Renal cortical epithelial cell (primary cell): ENCODE results near the gene GAREM2. TPM values are rescaled to one million over a fixed set of nuclear protein-coding genes. Genes with fewer than 3 reads are reported as not detected.
A peak's percentile ranks its signal among the peaks of the same experiment; 100 is the strongest.

Experiments
- DNase-seq: peaks from one replicate; pipeline ENCODE4 v3.0.0-alpha.2; 2011; ENCODE audit warnings: low read depth
- total RNA-seq: library from RNA; depleted of rRNA; stranded (reverse); fragments of >200 nt; gene quantifications from 2 replicates; pipeline ENCODE4 v1.2.3, GENCODE V29; 2014

The GAREM2 gene
- total RNA-seq, 1 donor from 2014 or later = 3.0 TPM

GRCh38 chr2:26187537-26188104 lies 14.7 kb downstream of the GAREM2 start:
- no peak for DNase-seq

DNA sequence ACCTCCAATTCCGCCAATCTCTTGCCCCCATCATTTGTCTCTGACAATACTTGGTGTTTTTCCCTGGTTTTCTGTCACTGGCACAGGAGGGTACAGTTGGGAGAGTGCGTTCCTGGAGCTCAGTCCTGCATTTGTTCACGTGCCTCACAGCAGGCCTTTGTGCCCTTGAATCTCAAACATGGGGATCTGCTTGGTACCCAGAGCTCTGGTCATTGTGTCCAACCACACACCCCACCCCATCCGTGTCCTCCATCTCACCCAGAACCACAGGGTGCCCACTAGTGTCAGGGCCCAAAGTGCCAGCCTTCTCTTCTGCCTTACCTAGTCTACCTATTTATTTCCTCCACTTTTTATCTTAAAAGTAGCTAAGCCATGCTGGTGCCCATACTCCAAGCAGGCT lies 16.2 kb downstream of the GAREM2 start:
- DNase-seq = no peak

DNA sequence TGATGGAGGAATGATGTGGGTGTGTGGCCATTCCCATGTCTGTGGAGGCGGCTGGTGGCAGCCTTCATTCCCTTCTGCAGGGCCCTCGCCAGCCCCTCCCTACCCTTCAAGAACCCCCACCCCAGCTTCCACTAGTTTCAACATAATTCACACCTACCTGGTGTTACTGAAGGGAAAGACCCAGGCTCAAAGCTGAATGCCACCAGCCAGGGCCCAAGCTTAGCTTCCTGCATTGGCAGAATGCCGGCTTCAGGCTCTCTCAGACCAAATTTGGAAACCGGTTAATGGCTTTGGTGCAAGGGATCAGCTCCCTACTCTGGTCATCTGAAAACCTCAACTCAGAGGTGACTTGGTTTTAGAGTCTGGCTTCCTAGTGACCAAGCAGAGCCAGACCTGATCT lies 16.9 kb downstream of the GAREM2 start:
- DNase-seq = no peak

GRCh38 chr2:26190369-26190768 lies 17.5 kb downstream of the GAREM2 start:
- DNase-seq = no peak

DNA sequence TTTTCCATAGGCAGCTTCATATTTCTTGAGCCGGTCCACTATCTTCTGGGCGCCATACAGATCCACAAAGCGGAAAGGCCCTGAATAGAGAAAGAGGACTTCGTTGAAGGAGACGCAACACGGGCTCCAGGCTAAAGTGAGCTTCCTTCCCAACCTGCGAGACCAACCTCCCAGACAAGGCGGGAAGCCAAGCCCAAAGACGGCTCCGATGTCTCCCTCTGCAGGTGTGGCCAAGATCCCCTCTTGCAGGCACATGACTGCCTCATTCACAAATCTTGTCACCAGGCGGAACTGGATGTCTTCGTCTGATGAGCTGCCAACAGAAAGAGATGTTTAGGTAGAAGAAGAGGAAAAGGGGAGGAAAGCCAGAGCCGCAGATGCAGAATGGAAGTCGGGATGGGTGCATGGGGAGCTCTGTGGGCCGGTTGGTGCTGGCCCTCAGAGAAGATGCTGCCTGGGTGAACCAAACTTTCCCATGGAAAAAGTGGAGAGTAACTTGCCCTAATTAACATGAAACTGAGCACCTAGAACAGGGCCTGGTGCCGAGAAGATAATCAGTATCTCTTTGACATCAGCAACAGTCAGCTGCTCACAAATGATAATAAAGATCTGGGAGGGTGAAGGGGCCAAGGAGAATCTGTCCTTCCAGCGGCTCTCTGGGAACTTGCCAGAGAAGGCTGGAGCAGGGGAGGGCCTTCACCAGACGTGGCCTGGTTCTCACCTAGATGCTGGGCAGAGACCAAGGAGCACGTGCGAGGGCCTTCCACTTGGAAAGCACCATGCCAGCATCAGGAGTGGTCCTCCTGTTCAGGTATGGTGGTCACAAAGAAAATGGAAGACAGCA lies 18.6 kb downstream of the GAREM2 start:
- DNase-seq = no peak

DNA sequence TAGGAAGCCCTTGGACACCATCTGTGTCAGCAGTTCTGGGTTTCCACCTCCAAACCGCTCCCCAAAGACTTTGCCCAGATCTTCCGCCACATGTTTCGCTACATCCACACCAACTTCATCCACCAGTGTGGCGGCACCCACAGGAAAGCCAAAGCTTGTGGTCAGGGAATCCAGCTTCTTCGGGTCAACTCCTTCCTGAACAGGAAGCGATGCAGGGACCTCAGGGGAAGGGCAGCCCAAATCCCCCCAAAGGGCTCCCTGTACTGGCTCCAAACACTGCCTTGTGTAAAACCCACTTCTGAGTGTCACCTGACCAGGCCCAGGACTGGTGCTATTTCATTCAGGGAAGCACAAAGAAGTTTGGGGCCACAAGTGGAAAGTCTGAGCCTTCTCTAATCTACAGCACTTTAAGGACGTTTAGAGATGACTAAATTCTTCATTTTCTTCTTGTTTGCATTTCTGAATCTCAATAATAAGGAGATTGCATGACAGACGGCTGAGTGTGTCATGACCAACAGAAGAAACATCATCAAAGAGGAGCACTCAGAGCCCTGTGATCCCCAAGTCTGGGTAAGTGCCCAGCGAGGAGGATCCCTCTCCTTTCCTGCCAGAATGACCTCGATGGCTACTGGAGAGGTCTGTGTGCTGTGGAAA lies 20.8 kb downstream of the GAREM2 start:
- no peak for DNase-seq

GRCh38 chr2:26195040-26195984 lies 22.4 kb downstream of the GAREM2 start:
- DNase-seq = no peak

GRCh38 chr2:26196683-26197418 lies 24.0 kb downstream of the GAREM2 start:
- peak; percentile 32 for DNase-seq

DNA sequence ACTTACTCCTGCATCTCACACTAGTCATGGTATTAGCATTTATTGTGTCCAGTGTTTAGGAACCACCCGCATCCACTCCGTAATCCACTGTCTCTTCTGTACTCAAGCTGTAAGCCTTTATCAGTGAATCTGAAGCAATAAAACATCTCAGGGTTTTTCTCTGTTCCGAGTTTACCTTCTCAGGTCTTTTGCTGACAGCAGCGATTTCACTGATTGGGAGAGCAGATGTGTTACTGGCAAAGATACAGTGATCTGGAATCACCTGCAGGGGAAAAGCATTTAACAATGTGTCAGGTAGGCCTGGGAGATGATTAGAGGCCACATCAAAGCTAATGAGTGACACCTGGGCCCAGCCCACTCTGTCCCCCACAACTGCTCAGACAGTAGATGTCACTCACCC lies 24.6 kb downstream of the GAREM2 start:
- no peak for DNase-seq

DNA sequence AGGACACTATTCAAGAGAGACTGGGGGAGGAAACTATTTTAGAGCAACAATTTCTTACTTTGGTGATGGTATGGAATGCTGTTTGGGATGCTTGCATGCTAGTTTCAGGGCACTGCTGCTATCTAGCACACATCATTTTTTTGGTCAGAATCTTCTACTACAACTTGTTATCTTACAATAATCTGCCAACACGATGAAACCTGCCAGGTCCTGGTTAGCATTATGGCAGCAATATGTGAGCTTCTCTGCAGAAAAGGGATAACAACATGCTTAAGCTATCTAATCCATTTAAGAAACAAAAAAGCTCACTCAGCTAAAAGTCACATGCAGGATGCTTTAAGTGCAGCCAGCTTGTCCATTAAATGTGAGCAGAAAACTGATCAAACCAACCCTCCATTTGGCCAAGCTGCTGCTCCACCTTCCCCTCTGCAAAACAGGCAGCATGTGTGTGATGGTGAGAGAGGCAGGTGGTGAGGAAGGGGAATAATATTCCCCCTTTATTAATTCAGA lies 30.1 kb downstream of the GAREM2 start:
- DNase-seq = no peak

DNA sequence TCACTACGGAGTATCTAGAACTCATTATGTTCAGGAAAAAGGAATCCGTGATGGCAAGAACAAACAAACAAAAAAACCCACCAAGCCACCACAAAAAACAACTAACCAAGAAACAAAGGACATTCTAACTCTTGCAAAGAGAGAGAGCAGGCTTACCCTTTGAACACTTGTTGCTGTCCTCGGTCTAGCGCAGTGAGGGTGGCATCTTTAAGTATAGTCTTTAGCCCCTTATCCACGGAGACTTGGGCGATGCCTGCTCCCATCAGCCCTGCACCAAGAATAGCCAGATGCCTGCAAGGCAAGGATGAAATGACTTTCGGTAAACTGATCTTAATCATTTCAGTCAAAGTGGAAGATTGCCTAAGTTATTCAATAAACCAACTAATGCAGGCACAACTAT lies 31.0 kb downstream of the GAREM2 start:
- DNase-seq = no peak

- no peak for DNase-seq
Measured at GRCh38 chr2:26212011-26212410, 39.1 kb downstream of the GAREM2 start.

DNA sequence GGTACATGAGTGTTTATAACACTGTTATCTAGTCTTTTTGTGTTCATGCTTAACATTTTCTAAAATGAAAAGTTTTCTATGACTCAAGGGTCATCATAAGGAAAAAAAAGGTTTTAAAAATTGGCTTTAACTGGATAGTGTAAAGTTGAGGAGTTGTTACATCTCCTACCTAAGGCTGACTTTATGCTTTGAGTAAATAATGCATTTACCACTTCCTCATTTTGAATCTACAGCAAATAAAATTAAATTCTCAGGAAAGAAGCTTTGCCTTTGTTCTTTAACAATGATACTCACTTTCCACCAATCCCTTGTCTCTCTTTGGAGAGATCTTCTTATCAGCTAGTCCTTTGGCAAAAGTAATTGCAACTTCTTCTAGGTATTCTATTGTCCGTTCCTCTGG lies 41.9 kb downstream of the GAREM2 start:
- DNase-seq = no peak

- no peak for DNase-seq
Measured at GRCh38 chr2:26215833-26216232, 42.9 kb downstream of the GAREM2 start.

- no peak for DNase-seq
Measured at GRCh38 chr2:26216587-26216986, 43.7 kb downstream of the GAREM2 start.

- DNase-seq = no peak
Measured at GRCh38 chr2:26217720-26218119, 44.8 kb downstream of the GAREM2 start.

GRCh38 chr2:26223018-26223417 lies 50.1 kb downstream of the GAREM2 start:
- no peak for DNase-seq

DNA sequence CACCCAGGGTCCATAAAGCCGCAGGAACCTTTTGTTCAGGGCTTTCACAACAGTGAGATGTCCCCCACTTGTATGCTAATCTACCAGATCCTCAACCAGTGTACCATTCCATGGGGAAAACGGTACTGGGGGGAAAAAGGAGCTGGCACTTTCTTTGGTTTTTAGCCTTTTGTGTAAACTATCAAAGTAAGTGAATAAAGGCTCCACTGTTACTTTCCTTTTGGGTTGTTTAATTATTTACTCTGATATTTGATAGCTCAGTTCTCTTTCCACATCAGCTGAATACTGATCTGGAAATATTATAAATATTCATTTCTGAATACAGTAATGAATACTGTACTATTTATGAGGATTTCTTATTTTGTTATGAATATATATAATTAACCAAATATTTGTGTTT lies 51.2 kb downstream of the GAREM2 start:
- no peak for DNase-seq

GRCh38 chr2:26229595-26229994 lies 56.7 kb downstream of the GAREM2 start:
- no peak for DNase-seq

DNA sequence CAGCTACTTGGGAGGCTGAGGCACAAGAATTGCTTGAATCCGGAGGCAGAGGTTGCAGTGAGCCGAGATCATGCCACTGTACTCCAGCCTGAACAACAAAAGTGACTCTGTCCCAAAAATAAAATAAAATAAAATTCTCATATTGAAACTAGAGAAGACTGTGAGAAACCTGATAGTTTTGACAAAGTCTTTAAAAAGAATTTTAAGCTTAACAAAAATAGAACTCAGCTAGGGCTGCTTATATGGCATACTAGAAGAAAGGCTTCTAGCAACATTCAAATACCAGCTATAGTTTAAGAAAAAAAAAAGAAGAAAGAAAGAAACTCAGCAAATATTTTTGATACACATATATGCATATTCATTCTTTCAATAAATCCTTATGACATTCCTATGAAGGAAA lies 57.9 kb downstream of the GAREM2 start:
- no peak for DNase-seq

GRCh38 chr2:26235089-26235488 lies 62.2 kb downstream of the GAREM2 start:
- no peak for DNase-seq
